ENCODE data around the gene LDHAL6B. TPM values are rescaled to one million over a fixed set of nuclear protein-coding genes. Genes with fewer than 3 reads are reported as not detected.
"Not testable (repeated sequence)": the region's sequence is repeated elsewhere in the genome, so short reads cannot be mapped to it uniquely, and the experiment has no call there.

LDHAL6B gene
- polyA plus RNA-seq, 1 donor (not counting 4 experiments of a cell fraction or from before 2014, with no cell fraction given), result not detected

DNA sequence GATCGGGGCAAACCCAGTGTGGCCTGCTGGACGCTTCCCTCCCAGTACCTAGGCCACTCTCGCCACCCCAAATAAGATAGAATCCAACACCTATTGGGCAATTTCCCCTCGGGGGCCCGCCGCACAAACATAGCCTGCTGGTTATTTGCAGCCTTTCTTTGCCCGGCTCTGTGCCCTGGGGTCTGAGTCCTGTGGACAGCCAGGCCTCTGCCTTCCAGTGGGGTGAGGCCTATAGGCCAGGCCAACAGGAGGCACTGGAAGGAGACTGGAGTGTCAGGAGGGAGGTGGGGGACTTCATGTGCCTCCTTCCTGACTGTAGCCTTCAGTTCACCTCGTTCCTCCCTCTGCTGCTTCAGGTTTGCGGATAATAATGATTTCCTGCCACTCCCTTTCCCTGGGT is 47.4 kb upstream of the LDHAL6B start:
- TF ChIP-seq, protein P1, sequence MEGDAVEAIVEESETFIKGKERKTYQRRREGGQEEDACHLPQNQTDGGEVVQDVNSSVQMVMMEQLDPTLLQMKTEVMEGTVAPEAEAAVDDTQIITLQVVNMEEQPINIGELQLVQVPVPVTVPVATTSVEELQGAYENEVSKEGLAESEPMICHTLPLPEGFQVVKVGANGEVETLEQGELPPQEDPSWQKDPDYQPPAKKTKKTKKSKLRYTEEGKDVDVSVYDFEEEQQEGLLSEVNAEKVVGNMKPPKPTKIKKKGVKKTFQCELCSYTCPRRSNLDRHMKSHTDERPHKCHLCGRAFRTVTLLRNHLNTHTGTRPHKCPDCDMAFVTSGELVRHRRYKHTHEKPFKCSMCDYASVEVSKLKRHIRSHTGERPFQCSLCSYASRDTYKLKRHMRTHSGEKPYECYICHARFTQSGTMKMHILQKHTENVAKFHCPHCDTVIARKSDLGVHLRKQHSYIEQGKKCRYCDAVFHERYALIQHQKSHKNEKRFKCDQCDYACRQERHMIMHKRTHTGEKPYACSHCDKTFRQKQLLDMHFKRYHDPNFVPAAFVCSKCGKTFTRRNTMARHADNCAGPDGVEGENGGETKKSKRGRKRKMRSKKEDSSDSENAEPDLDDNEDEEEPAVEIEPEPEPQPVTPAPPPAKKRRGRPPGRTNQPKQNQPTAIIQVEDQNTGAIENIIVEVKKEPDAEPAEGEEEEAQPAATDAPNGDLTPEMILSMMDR (optimal IDR thresholded peaks at IDR 0.05 in 1 of 3, IDR thresholded peaks at IDR 0.05 in 1 of 3, conservative IDR thresholded peaks at IDR 0.05 in 1 of 3; ENCODE audit: extremely low read depth in 1 of 3, insufficient read depth in 2 of 3, low read length in 3 of 3), result no peak
- TF ChIP-seq EZH2 (IDR thresholded peaks at IDR 0.05; ENCODE audit: low read length), result no peak
- Histone ChIP-seq H3K9ac (ENCODE audit: control insufficient read depth, extremely low read depth, insufficient read depth, low read length) (no peak overlapping the region), H3K4me3 (ENCODE audit: control insufficient read depth in 2 of 3, extremely low read depth in 1 of 3, insufficient read depth in 2 of 3, low read depth in 1 of 3, low read length in 3 of 3) (no peak overlapping the region), H3K27ac (ENCODE audit: control insufficient read depth, insufficient read depth, low read length) (no peak overlapping the region), H3K4me1 (ENCODE audit: control insufficient read depth, extremely low read depth, insufficient read depth, low read length) (peaks cover 3% of the 10 kb centered on the region), H3K27me3 (ENCODE audit: control insufficient read depth, extremely low read depth, insufficient read depth, low read length) (no peaks in the 10 kb centered on the region), H4K20me1 (ENCODE audit: control insufficient read depth, extremely low read depth, insufficient read depth, low read length) (no peaks in the 10 kb centered on the region), H3K79me2 (ENCODE audit: control insufficient read depth, insufficient read depth, low read length) (no peaks in the 10 kb centered on the region), H3K9me1 (ENCODE audit: control insufficient read depth, extremely low read depth, insufficient read depth, low read length) (no peaks in the 10 kb centered on the region), H2AFZ (ENCODE audit: control insufficient read depth, low read length) (no peak overlapping the region), H3K4me2 (ENCODE audit: control insufficient read depth, extremely low read depth, insufficient read depth, low read depth, low read length) (no peak overlapping the region), H3K36me3 (ENCODE audit: control insufficient read depth in 2 of 2, extremely low read depth in 1 of 2, insufficient read depth in 2 of 2, low read length in 2 of 2) (peaks cover 46 to 48% of the 10 kb centered on the region in 2 experiments), H3K9me3 (ENCODE audit: control insufficient read depth, low read depth, low read length) (no peaks in the 10 kb centered on the region)
- dilution Hi-C loops (cut with MboI; ENCODE audit: extremely low pct_ligation_motif_present, low sequenced_read_pairs), result no loop called here
- DNase-seq (ENCODE audit: low read depth, low spot score) (no peak), FAIRE-seq (no peak)

DNA sequence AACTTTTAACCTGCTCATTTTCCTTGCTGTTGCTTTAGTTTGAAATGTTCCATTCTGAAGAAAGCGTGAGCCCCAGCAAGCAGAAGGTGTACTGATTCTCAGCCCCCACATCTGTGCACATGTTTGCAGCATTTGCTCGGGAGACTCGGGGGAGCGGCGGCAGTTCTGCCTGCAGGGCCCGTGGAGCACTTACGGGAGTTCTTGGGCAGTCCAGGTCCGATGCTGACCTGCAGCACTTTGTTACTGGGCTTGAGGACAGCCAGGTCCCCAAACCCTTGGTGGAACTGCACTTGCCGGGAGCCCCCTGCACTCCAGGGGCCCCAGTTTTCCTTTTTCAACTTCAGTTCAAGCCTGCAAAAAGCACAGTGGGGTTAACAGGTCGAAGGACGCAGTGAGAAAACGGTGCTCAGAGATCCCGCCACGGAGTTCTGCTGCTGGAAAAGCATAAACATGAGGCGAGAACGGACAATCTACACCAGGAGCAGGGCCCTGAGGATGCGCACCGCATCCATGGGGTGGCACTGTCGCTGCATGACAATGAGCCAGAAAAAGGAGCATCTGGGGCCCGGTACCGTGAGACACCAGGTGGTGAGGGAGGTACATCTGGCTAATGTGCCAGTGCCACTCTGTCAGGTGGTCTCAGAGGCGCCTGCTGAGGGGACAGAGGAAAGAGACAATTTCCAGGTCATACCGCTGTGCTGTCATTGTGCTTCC is 45.6 kb upstream of the LDHAL6B start:
- no peaks in the 10 kb centered on the region for H4K20me1 ChIP-seq (ENCODE audit: control insufficient read depth, extremely low read depth, insufficient read depth, low read length)
- no peaks in the 10 kb centered on the region for H3K9me3 ChIP-seq (ENCODE audit: control insufficient read depth, low read depth, low read length)
- H2AFZ ChIP-seq (ENCODE audit: control insufficient read depth, low read length), result no peak overlapping the region
- TF ChIP-seq, protein P1 (optimal IDR thresholded peaks at IDR 0.05 in 1 of 3, IDR thresholded peaks at IDR 0.05 in 1 of 3, conservative IDR thresholded peaks at IDR 0.05 in 1 of 3; ENCODE audit: extremely low read depth in 1 of 3, insufficient read depth in 2 of 3, low read length in 3 of 3), result peak; percentile 36 to 63 (median 41)
- TF ChIP-seq EZH2 (IDR thresholded peaks at IDR 0.05; ENCODE audit: low read length), result no peak
- DNase-seq (ENCODE audit: low read depth, low spot score) (no peak), FAIRE-seq (no peak)
- peaks cover 21% of the 10 kb centered on the region for H3K4me1 ChIP-seq (ENCODE audit: control insufficient read depth, extremely low read depth, insufficient read depth, low read length)
- dilution Hi-C loops (cut with MboI; ENCODE audit: extremely low pct_ligation_motif_present, low sequenced_read_pairs), result no loop called here
- H3K27me3 ChIP-seq (ENCODE audit: control insufficient read depth, extremely low read depth, insufficient read depth, low read length), result no peaks in the 10 kb centered on the region
- no peak overlapping the region for H3K9ac ChIP-seq (ENCODE audit: control insufficient read depth, extremely low read depth, insufficient read depth, low read length)
- H3K4me2 ChIP-seq (ENCODE audit: control insufficient read depth, extremely low read depth, insufficient read depth, low read depth, low read length), result no peak overlapping the region
- H3K79me2 ChIP-seq (ENCODE audit: control insufficient read depth, insufficient read depth, low read length), result no peaks in the 10 kb centered on the region
- no peak overlapping the region for H3K27ac ChIP-seq (ENCODE audit: control insufficient read depth, insufficient read depth, low read length)
- no peaks in the 10 kb centered on the region for H3K9me1 ChIP-seq (ENCODE audit: control insufficient read depth, extremely low read depth, insufficient read depth, low read length)
- peaks cover 42 to 48% of the 10 kb centered on the region in 2 experiments for H3K36me3 ChIP-seq (ENCODE audit: control insufficient read depth in 2 of 2, extremely low read depth in 1 of 2, insufficient read depth in 2 of 2, low read length in 2 of 2)
- no peak overlapping the region for H3K4me3 ChIP-seq (ENCODE audit: control insufficient read depth in 2 of 3, extremely low read depth in 1 of 3, insufficient read depth in 2 of 3, low read depth in 1 of 3, low read length in 3 of 3)

- H4K20me1 ChIP-seq (ENCODE audit: control insufficient read depth, extremely low read depth, insufficient read depth, low read length); H3K9me3 ChIP-seq (ENCODE audit: control insufficient read depth, low read depth, low read length); H3K27ac ChIP-seq (ENCODE audit: control insufficient read depth, insufficient read depth, low read length); dilution Hi-C loops (cut with MboI; ENCODE audit: extremely low pct_ligation_motif_present, low sequenced_read_pairs); DNase-seq (ENCODE audit: low read depth, low spot score); H3K27me3 ChIP-seq (ENCODE audit: control insufficient read depth, extremely low read depth, insufficient read depth, low read length); FAIRE-seq; H3K9ac ChIP-seq (ENCODE audit: control insufficient read depth, extremely low read depth, insufficient read depth, low read length); H3K79me2 ChIP-seq (ENCODE audit: control insufficient read depth, insufficient read depth, low read length); H2AFZ ChIP-seq (ENCODE audit: control insufficient read depth, low read length); H3K9me1 ChIP-seq (ENCODE audit: control insufficient read depth, extremely low read depth, insufficient read depth, low read length); H3K4me3 ChIP-seq (ENCODE audit: control insufficient read depth in 2 of 3, extremely low read depth in 1 of 3, insufficient read depth in 2 of 3, low read depth in 1 of 3, low read length in 3 of 3); H3K4me2 ChIP-seq (ENCODE audit: control insufficient read depth, extremely low read depth, insufficient read depth, low read depth, low read length): not testable (repeated sequence)
- Histone ChIP-seq H3K36me3 (ENCODE audit: control insufficient read depth in 2 of 2, extremely low read depth in 1 of 2, insufficient read depth in 2 of 2, low read length in 2 of 2) (peaks cover 40 to 50% of the 10 kb centered on the region in 2 experiments), H3K4me1 (ENCODE audit: control insufficient read depth, extremely low read depth, insufficient read depth, low read length) (peaks cover 31% of the 10 kb centered on the region)
These were observed 44.6 kb upstream of the LDHAL6B start for GRCh38 chr15:59162080-59162479.

Measured in keratinocyte (primary cell).